GM19438 (cell line): ENCODE measurements around the gene UBASH3A.
"Not testable (repeated sequence)": the region's sequence is repeated elsewhere in the genome, so short reads cannot be mapped to it uniquely, and the experiment has no call there.

Experiments
- ATAC-seq: cut with Tn5 transposase; IDR thresholded peaks from one replicate; pipeline ENCODE4 v1.9.1; 2021; ENCODE audit warnings: low read depth; ENCODE audit not compliant: unreplicated experiment

The UBASH3A gene

GRCh38 chr21:42406866-42407265 lies 3.2 kb downstream of the UBASH3A start:
- no peak for ATAC-seq

- ATAC-seq: no peak
Observed at GRCh38 chr21:42407476-42407875, 3.8 kb downstream of the UBASH3A start.

GRCh38 chr21:42408718-42409117 lies 5.0 kb downstream of the UBASH3A start:
- ATAC-seq: not testable (repeated sequence)

- no peak for ATAC-seq
Observed at GRCh38 chr21:42409366-42409765, 5.7 kb downstream of the UBASH3A start.

DNA sequence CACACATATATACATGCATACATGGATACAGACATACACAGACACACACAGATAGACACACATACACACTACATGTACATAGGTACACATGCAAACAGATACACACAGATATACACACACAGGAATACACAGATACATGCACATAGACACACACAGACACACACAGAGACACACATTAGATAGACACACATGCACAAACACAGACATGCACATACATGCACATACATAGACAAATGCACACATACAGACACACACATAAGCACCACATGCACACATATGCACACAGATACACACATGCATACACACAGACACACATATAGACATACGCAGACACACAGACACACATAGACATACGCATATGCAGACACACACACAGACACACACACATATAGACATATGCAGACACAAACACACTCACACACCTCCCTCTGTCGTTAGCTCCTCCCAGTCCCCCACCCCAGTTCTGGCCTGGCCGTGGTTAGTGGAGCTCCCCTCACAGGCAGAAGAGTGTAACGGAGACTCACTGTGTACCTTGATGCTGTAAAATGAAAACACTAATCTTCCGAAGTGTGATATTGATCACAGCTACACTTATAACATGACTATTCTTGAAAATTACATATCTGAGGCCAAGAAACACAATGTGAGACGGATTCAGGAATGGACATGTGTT lies 7.6 kb downstream of the UBASH3A start:
- ATAC-seq: no peak

GRCh38 chr21:42411891-42412635 lies 8.4 kb downstream of the UBASH3A start:
- no peak for ATAC-seq

DNA sequence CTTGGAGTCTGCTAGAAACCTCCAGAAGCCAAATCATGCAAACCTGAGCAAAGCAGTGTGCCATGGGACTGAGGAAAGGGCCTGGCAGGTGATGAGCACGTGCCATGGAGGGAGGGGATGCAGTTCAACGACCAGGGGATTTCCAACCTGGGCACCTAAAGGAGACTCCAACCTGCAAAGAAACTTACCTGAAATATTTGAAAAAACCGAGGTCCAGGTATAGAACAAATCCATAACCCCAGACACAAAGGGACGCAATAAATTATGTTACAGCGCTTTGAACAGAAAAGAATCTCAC lies 8.9 kb downstream of the UBASH3A start:
- ATAC-seq: no peak

- no peak for ATAC-seq
Observed at GRCh38 chr21:42413093-42413492, 9.4 kb downstream of the UBASH3A start.

GRCh38 chr21:42413500-42413899 lies 9.8 kb downstream of the UBASH3A start:
- ATAC-seq: no peak

DNA sequence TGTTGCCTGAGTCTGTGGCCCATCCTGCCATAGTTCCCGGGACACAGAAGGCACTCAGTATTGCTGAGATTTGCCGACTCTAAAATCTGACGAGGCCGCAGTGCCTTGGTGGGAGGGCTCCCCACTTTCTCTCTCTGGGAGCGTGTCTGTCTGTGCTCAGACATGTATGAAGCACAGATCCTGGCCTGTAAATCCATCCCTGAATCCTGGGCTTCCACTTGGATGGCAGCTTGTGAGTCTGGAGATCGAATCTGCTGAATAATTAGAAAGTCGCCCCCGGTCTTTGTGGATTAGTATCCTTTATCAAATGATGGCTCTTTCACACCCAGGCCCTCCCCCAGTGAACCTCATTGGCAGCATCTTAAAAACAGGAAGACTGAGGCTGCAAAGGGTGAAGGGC lies 10.4 kb downstream of the UBASH3A start:
- ATAC-seq: no peak

DNA sequence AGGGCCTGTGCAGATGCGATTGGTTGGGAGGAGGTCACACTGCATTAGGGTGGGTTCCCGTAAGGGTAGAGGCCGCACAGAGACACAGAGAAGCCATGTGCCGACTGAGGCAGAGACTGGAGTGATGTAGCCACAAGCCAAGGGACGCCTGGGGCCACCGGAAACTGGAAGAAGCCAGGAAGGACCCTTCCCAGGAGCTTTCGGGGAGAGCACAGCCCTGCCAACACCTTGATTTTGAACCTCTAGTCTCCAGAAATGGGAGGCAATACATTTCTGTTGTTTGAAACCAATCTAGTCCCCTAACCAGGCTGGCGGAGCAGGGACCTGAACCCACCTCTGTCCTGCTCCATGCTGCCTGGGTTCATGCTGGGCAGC lies 10.8 kb downstream of the UBASH3A start:
- ATAC-seq: no peak

DNA sequence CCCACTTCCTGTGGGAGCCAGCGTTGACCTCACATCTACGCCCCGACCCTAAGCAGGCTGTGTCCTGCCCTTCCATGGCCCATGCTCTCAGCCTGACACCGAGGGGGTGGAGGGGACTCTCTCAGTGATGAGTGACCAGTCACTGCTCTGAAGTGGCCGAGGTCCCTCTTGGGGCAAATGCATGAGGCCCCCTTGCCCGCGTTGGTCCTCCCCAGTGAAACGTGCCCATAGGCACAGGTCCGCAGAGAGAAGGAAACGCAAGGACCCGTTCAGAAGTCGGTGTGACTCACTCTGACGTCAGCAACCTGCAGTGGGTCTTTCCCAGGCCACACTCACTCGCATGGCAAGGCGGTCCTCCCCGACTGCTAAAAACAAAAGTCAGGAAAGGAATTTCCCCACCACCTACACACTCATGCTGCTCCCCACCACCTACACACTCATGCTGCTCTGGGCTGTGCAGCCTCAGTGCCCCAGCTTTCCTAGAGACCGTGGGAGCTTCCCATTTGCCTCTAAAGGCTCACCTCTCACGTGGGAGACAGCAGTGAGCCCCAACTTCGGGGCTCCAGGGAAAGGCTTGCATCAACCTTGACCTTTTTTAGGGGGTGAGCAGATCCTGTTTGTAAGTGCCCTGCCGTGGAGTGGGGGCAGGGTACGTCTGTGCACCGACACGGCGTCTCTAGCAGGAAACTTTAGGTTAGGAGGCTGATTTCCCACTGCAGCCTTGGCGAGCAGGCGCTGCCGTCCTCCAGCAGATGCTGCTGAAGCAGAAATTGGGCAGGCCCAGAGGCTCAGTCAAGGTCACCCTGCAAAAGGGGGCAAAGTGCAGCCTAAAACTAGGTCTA lies 11.4 kb downstream of the UBASH3A start:
- ATAC-seq: peak; percentile 51

GRCh38 chr21:42417533-42417932 lies 13.8 kb downstream of the UBASH3A start:
- no peak for ATAC-seq

DNA sequence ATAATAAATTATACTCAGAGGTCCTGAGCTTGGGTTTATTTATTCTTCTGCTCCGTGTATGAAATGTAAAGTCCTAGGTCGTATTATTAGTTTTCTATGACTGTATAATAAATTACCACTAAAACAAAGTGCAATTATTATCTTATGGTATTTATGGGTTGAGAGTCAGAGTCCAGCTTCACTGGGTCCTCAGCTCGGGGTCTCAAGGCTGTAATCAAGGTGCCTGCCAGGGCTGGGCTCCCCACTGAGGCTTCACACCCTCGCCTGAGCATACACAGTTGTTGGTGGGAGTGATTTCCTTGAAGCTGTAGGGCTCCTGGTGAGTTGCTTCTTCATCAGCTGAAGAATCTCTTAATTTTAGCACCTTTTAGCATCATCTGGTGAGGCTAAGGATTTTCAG lies 15.2 kb downstream of the UBASH3A start:
- ATAC-seq: no peak

- no peak for ATAC-seq
Observed at GRCh38 chr21:42419845-42420244, 16.1 kb downstream of the UBASH3A start.

- no peak for ATAC-seq
Observed at GRCh38 chr21:42421018-42421793, 17.5 kb downstream of the UBASH3A start.

GRCh38 chr21:42423197-42423675 lies 19.5 kb downstream of the UBASH3A start:
- ATAC-seq: peak; percentile 76

DNA sequence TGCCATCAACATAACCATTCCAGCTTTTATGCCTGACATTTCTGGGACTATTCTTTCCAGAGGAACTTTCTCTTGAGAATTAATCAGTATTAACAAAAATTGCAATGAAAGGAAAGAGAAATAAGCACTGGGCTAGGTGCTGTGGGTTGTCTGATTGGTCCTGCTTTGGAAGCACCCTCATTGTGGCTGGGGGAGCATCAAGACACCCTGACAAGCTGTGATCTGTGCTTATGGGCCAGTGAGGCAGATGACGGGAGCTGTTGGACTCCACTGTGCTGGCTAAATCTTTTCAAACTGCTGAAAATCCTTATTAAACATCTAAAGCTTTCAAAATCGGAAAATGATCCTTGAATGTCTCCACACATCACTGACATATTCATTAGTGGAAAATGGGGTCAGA lies 20.0 kb downstream of the UBASH3A start:
- ATAC-seq: no peak

DNA sequence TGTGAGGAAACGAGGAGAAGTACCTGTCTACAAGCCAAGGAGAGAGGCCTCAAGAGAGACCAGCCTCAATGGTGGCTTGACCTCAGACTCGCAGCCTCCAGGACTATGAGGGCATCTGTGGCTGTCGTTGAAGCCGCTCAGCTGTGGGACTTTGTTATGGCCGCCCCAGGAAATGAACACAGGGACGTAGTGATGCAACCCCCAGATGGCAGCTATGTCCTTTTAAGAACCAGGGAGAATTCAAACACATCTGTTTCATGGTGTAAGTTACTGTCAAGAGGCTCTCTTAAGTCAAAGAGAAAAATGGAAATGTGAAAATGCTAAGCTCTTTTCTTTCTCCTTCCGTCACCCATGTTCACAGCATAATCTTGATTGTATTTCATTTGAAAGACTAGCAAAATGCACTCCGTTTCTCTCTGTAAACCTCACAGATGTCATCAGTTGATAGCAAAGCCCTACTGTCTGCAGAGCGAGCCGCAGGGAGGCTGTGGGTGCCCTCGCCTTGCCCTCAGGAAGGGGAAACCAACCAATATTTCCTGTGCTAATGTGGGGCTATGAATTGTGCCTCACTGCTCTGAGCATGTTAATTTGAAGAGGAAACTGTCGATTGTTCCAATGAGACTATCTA lies 21.3 kb downstream of the UBASH3A start:
- ATAC-seq: no peak

DNA sequence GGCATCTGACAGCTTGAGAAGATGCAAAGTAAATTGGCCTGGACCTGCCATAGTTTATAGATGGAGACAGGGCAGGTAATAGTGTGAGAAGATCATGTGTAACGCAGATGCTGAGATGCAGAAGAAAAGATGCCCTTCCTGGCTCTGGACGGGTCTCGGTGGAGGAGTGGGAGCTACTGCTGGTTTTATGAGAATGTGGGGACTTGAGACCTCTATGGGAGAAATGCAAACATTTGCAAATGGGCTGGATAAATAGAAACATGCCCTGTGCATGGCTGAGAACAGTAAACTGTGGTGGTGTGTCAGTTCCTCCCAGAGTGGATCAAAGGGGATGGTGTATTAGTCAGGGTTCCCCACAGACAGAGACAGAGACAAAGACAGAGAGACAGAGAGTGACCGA lies 21.9 kb downstream of the UBASH3A start:
- no peak for ATAC-seq
